HUES64 (cell line): ENCODE results near the gene HECW1.

Experiments
- H3K27ac ChIP-seq: 2 replicates; pipeline ENCODE4 v1.7.0; 2013; ENCODE audit warnings: low read depth, low read length, inconsistent platforms
- H3K27me3 ChIP-seq: 2 replicates; pipeline ENCODE4 v1.6.1; 2013; ENCODE audit warnings: mild to moderate bottlenecking, low read length; ENCODE audit not compliant: insufficient read depth
- H3K36me3 ChIP-seq: 2 replicates; pipeline ENCODE4 v1.6.1; 2013; ENCODE audit warnings: mild to moderate bottlenecking, low read length; ENCODE audit not compliant: insufficient read depth
- H3K4me1 ChIP-seq: 2 replicates; pipeline ENCODE4 v1.6.1; 2013; ENCODE audit warnings: mild to moderate bottlenecking, low read length, moderate library complexity; ENCODE audit not compliant: insufficient read depth
- H3K4me3 ChIP-seq: 2 replicates; pipeline ENCODE4 v1.5.1; 2013; ENCODE audit warnings: mild to moderate bottlenecking, low read length, moderate library complexity
- H3K9ac ChIP-seq: 2 replicates; pipeline ENCODE4 v1.6.1; 2013; ENCODE audit warnings: mild to moderate bottlenecking, low read depth, low read length
- H3K9me3 ChIP-seq: 2 replicates; pipeline ENCODE4 v1.6.1; 2013; ENCODE audit warnings: low read depth, low read length; ENCODE audit not compliant: insufficient read depth
- WGBS: fragments of 150-250, 120-280 bp; methylation state at CpG from one replicate; pipeline ENCODE4 v1.1.7; 2013; ENCODE audit warnings: missing lambda C conversion rate; 5-methylcytosine and 5-hydroxymethylcytosine counted together

HECW1 gene

GRCh38 chr7:43112941-43113621 is 634 bp downstream of the HECW1 start:
- Histone ChIP-seq H3K4me1 (peaks cover 31% of the 10 kb centered on the region), H3K9me3 (no peaks in the 10 kb centered on the region), H3K9ac (peak overlapping the region; percentile 63), H3K27ac (0 out of 2 replicates have a peak overlapping the region, but pooled peaks have one; percentile 60), H3K27me3 (peaks cover 50% of the 10 kb centered on the region), H3K36me3 (no peaks in the 10 kb centered on the region), H3K4me3 (peak overlapping the region; percentile 63)
- WGBS, result under 1% methylated on average over 64 of the region's 64 CpGs

DNA sequence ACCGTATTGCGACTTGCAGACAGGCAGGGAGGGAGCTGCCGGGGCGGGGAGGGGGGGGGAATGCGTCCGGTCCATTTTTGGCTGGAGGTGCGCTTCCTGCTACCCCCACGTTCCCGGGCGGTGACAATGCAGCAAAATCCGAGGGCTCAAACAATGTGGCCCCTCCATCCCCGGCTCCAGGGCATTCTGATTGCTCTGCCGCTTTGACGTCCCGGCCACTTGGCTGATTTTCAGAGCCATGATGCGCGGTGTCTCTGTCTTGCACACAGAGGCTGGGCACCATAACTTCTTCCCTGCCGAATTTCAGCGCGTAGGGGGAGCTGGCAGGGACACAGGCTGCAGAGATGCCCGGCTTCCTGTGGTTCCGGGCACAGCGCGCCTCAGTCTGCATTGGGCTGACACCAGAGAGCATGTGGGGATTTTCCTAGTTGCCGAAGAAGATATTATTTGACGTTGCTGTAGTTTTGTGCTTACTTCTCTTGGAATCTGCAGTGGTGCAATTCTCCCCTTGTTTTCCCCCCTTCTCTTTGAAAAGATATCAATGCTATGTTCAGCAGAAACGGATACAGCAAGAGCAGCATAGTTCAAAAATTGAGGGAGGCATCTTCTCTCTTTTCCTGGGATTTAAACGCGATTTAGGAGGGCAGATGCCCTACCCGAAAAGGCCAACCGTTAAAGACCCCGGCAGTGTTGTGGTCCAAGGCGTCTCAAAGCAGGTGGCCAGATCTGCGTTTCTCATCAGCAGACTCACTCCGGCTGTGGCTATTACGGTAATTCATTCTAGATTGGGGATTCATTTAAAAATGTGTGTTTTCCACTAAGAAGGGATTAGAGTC is 1.4 kb downstream of the HECW1 start:
- Histone ChIP-seq H3K9ac (peak overlapping the region; percentile 63), H3K36me3 (no peaks in the 10 kb centered on the region), H3K27me3 (peaks cover 50% of the 10 kb centered on the region), H3K9me3 (no peaks in the 10 kb centered on the region), H3K4me3 (peak overlapping the region; percentile 63), H3K27ac (0 out of 2 replicates have a peak overlapping the region, but pooled peaks have one; percentile 60), H3K4me1 (peaks cover 30% of the 10 kb centered on the region)
- 6% methylated on average over 36 of the region's 36 CpGs for WGBS

GRCh38 chr7:43114458-43114780 is 2.0 kb downstream of the HECW1 start:
- no peaks in the 10 kb centered on the region for H3K36me3 ChIP-seq
- no peaks in the 10 kb centered on the region for H3K9me3 ChIP-seq
- 24% methylated on average over 3 of the region's 3 CpGs for WGBS
- H3K4me3 ChIP-seq, result peak overlapping the region; percentile 63
- H3K9ac ChIP-seq, result 0 out of 2 replicates have a peak overlapping the region, but pooled peaks have one; percentile 63
- H3K27ac ChIP-seq, result no peak overlapping the region
- peaks cover 50% of the 10 kb centered on the region for H3K27me3 ChIP-seq
- peaks cover 35% of the 10 kb centered on the region for H3K4me1 ChIP-seq

DNA sequence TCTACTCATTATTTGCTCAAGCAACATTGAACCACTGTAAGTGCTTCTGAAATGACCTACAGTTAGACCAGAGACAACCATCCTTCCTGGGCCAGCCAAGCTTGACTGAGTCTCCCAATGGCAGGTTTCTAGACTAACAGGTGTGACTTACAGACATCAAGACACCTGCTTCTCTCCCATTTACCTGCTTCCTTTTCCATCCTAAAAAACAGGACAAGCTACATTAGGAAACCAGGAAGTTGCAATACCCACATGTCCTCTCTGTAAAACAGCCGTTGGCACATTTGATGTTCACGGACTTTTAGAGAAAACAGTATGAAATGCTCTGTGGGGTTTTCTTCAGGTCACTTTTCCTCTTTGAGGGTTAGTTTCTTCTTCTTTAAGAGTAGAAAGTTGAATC is 4.0 kb downstream of the HECW1 start:
- 100% methylated on average over 2 of the region's 2 CpGs for WGBS
- no peak overlapping the region for H3K27ac ChIP-seq
- no peak overlapping the region for H3K4me3 ChIP-seq
- peaks cover 43% of the 10 kb centered on the region for H3K4me1 ChIP-seq
- H3K9me3 ChIP-seq, result no peaks in the 10 kb centered on the region
- H3K9ac ChIP-seq, result no peak overlapping the region
- H3K36me3 ChIP-seq, result no peaks in the 10 kb centered on the region
- peaks cover 40% of the 10 kb centered on the region for H3K27me3 ChIP-seq

GRCh38 chr7:43117095-43117494 is 4.6 kb downstream of the HECW1 start:
- 82% methylated on average over 1 of the region's 1 CpG for WGBS
- H3K4me3 ChIP-seq, result no peak overlapping the region
- peaks cover 43% of the 10 kb centered on the region for H3K4me1 ChIP-seq
- H3K36me3 ChIP-seq, result no peaks in the 10 kb centered on the region
- no peaks in the 10 kb centered on the region for H3K9me3 ChIP-seq
- H3K27me3 ChIP-seq, result peaks cover 33% of the 10 kb centered on the region
- no peak overlapping the region for H3K27ac ChIP-seq
- H3K9ac ChIP-seq, result no peak overlapping the region

DNA sequence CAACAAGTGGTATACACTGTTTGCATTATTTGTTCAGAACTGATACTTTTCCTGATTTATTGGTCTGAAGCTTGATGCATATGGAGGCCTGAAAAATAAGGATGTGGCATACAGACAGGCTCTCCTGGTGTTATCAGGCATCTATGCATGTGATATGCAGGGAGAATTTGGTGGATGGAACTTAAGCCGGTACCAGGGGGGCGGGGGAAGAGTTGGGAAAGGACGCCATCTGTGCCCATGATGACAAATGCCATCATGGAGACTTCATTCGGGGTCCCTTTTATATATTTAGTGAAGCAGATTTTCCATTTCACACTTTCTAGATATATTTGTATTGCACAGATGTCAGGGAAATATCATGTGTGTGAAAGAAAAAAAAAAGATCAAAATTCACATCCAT is 5.4 kb downstream of the HECW1 start:
- peaks cover 26% of the 10 kb centered on the region for H3K27me3 ChIP-seq
- H3K9ac ChIP-seq, result no peak overlapping the region
- no peak overlapping the region for H3K4me3 ChIP-seq
- no peaks in the 10 kb centered on the region for H3K36me3 ChIP-seq
- WGBS, result 94% methylated on average over 3 of the region's 4 CpGs
- no peaks in the 10 kb centered on the region for H3K9me3 ChIP-seq
- no peak overlapping the region for H3K27ac ChIP-seq
- peaks cover 43% of the 10 kb centered on the region for H3K4me1 ChIP-seq

DNA sequence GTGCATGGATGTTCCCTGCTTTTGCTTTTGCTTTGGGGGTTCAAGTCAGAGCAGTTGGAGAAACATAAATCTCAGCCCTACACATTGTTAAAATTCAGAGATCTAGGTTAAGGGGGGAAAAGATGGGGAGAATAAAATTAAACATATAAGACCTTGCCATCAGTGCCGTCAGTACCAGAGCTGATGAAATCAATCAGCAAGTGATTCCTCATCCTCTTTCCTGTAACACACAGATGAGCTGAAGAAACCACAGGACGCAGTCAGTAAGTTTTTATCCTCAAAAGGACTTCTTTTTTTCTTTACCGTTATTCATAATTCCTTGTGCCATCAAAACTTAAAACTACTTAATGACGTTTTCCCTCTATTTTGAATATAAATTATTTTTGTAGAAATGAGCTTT is 5.9 kb downstream of the HECW1 start:
- Histone ChIP-seq H3K9ac (no peak overlapping the region), H3K9me3 (no peaks in the 10 kb centered on the region), H3K27ac (no peak overlapping the region), H3K4me3 (no peak overlapping the region), H3K4me1 (peaks cover 43% of the 10 kb centered on the region), H3K36me3 (no peaks in the 10 kb centered on the region), H3K27me3 (peaks cover 21% of the 10 kb centered on the region)
- WGBS, result 94% methylated on average over 3 of the region's 4 CpGs

DNA sequence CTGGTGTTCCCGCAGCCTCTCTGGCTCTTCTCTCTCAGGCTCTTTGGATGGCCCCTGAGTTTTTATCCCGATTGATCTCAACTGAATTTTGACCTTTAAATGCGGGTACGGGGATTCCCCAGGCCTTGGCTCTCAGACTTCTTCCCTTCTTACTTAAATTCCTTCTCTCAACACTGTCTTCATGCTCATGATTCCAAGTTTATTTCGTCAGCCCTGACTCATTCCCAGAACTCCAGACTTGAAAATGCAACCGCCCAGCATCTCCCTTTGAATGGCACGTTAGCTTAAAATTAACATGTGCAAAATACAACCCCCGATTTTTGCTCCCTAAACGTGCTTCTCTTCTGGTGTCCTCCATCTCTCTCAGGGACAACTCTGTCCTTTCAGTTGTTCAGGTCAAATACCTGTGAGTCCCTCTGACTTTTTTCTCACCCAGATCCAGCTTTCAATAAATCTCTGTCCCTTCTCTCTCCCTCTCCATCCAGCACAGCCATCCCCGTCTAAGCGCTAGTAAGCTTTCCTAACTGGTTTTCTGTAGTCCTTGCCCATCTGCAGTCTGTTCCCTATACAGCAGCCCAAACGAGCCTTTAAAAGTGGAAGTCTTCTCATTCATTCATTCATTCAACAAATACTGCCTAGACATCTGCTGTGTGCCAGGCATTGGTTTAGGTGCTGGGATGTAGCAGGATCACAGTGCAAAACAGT is 7.1 kb downstream of the HECW1 start:
- peaks cover 9% of the 10 kb centered on the region for H3K27me3 ChIP-seq
- H3K9ac ChIP-seq, result no peak overlapping the region
- no peak overlapping the region for H3K4me3 ChIP-seq
- H3K9me3 ChIP-seq, result no peaks in the 10 kb centered on the region
- H3K36me3 ChIP-seq, result no peaks in the 10 kb centered on the region
- 0 out of 2 replicates have a peak overlapping the region, but pooled peaks have one; percentile 17 for H3K27ac ChIP-seq
- WGBS, result 40% methylated on average over 12 of the region's 12 CpGs
- H3K4me1 ChIP-seq, result peaks cover 35% of the 10 kb centered on the region

GRCh38 chr7:43121973-43122372 is 9.5 kb downstream of the HECW1 start:
- H3K27ac ChIP-seq, result no peak overlapping the region
- 94% methylated on average over 6 of the region's 6 CpGs for WGBS
- H3K27me3 ChIP-seq, result no peaks in the 10 kb centered on the region
- no peaks in the 10 kb centered on the region for H3K36me3 ChIP-seq
- H3K9ac ChIP-seq, result no peak overlapping the region
- H3K4me3 ChIP-seq, result no peak overlapping the region
- H3K9me3 ChIP-seq, result no peaks in the 10 kb centered on the region
- H3K4me1 ChIP-seq, result peaks cover 18% of the 10 kb centered on the region

- Histone ChIP-seq H3K27ac (no peak overlapping the region), H3K36me3 (no peaks in the 10 kb centered on the region), H3K27me3 (no peaks in the 10 kb centered on the region), H3K4me1 (peaks cover 17% of the 10 kb centered on the region), H3K9me3 (no peaks in the 10 kb centered on the region), H3K4me3 (no peak overlapping the region), H3K9ac (no peak overlapping the region)
- 81% methylated on average over 1 of the region's 1 CpG for WGBS
Measured at GRCh38 chr7:43123457-43123856, 11.0 kb downstream of the HECW1 start.

- Histone ChIP-seq H3K9ac (no peak overlapping the region), H3K36me3 (no peaks in the 10 kb centered on the region), H3K4me3 (no peak overlapping the region), H3K4me1 (peaks cover 8% of the 10 kb centered on the region; the same call in 1 of the 2 replicates), H3K27ac (no peak overlapping the region), H3K27me3 (no peaks in the 10 kb centered on the region), H3K9me3 (no peaks in the 10 kb centered on the region)
- 73% methylated on average over 3 of the region's 3 CpGs for WGBS
Measured at GRCh38 chr7:43124388-43124787, 11.9 kb downstream of the HECW1 start.
